ENCODE results near the gene PGA3. TPM values are rescaled to one million over a fixed set of nuclear protein-coding genes. Genes with fewer than 3 reads are reported as not detected.

PGA3 gene
- total RNA-seq, 1 donor from 2014 or later: not detected

- Mint-ChIP-seq H3K4me1 (peaks cover 5% of the 10 kb centered on the region), H3K27me3 (ENCODE audit: insufficient read depth, low read depth) (peaks cover 7% of the 10 kb centered on the region), H3K9me3 (peaks cover 3% of the 10 kb centered on the region), H3K27ac (peak overlapping the region; percentile 30), H3K4me3 (no peak overlapping the region), H3K36me3 (no peaks in the 10 kb centered on the region)
- TF ChIP-seq CTCF (IDR thresholded peaks at IDR 0.05) (no peak), EZH2 (IDR thresholded peaks at IDR 0.05) (no peak)
- no peaks in the 10 kb centered on the region for H4K20me1 ChIP-seq (ENCODE audit: low read depth)
- no peaks in the 10 kb centered on the region for H3K27me3 ChIP-seq
- H3K9ac ChIP-seq: no peak overlapping the region
- no peaks in the 10 kb centered on the region for H3K36me3 ChIP-seq
- H3K4me1 ChIP-seq: no peaks in the 10 kb centered on the region
- H2AFZ ChIP-seq (replicated peaks): no peak overlapping the region
- DNase-seq (ENCODE audit: low spot score): no peak
- H3K79me2 ChIP-seq (ENCODE audit: low read depth): no peaks in the 10 kb centered on the region
- H3K4me3 ChIP-seq: no peak overlapping the region
- H3K27ac ChIP-seq: no peak overlapping the region
- no peaks in the 10 kb centered on the region for H3K9me3 ChIP-seq (ENCODE audit: low read depth)
- no peak overlapping the region for H3K4me2 ChIP-seq
- H3F3A ChIP-seq (ENCODE audit: low read depth): no peaks in the 10 kb centered on the region
Measured at GRCh38 chr11:61195719-61196118, 7.6 kb upstream of the PGA3 start.

- no peak overlapping the region for H3K4me3 Mint-ChIP-seq
- Histone ChIP-seq H3K4me2 (no peak overlapping the region), H3K9me3 (ENCODE audit: low read depth) (no peaks in the 10 kb centered on the region), H3K4me1 (peaks cover 3% of the 10 kb centered on the region), H3K4me3 (no peak overlapping the region), H3K36me3 (no peaks in the 10 kb centered on the region), H4K20me1 (ENCODE audit: low read depth) (no peaks in the 10 kb centered on the region), H2AFZ (replicated peaks) (no peak overlapping the region), H3K27me3 (no peaks in the 10 kb centered on the region), H3F3A (ENCODE audit: low read depth) (no peaks in the 10 kb centered on the region), H3K27ac (no peak overlapping the region), H3K79me2 (ENCODE audit: low read depth) (no peaks in the 10 kb centered on the region), H3K9ac (no peak overlapping the region)
- peaks cover 3% of the 10 kb centered on the region for H3K9me3 Mint-ChIP-seq
- no peak overlapping the region for H3K27ac Mint-ChIP-seq
- TF ChIP-seq EZH2phosphoT487 (IDR thresholded peaks at IDR 0.05) (no peak), CTCF (IDR thresholded peaks at IDR 0.05) (no peak), EZH2 (IDR thresholded peaks at IDR 0.05) (no peak)
- no peak for DNase-seq (ENCODE audit: low spot score)
- no peaks in the 10 kb centered on the region for H3K36me3 Mint-ChIP-seq
- peaks cover 15% of the 10 kb centered on the region for H3K27me3 Mint-ChIP-seq (ENCODE audit: insufficient read depth, low read depth)
- H3K4me1 Mint-ChIP-seq: peaks cover 10% of the 10 kb centered on the region
Measured at GRCh38 chr11:61198361-61198760, 5.0 kb upstream of the PGA3 start.

GRCh38 chr11:61198948-61199523 lies 4.3 kb upstream of the PGA3 start:
- Histone ChIP-seq H3F3A (ENCODE audit: low read depth) (no peaks in the 10 kb centered on the region), H4K20me1 (ENCODE audit: low read depth) (no peaks in the 10 kb centered on the region), H3K4me3 (no peak overlapping the region), H3K4me2 (no peak overlapping the region), H3K4me1 (peaks cover 3% of the 10 kb centered on the region), H3K9me3 (ENCODE audit: low read depth) (no peaks in the 10 kb centered on the region), H3K79me2 (ENCODE audit: low read depth) (no peaks in the 10 kb centered on the region), H2AFZ (replicated peaks) (no peak overlapping the region), H3K27ac (no peak overlapping the region), H3K36me3 (no peaks in the 10 kb centered on the region), H3K27me3 (no peaks in the 10 kb centered on the region), H3K9ac (no peak overlapping the region)
- Mint-ChIP-seq H3K27ac (no peak overlapping the region), H3K27me3 (ENCODE audit: insufficient read depth, low read depth) (peaks cover 15% of the 10 kb centered on the region), H3K36me3 (no peaks in the 10 kb centered on the region), H3K9me3 (peaks cover 3% of the 10 kb centered on the region), H3K4me1 (peaks cover 10% of the 10 kb centered on the region), H3K4me3 (no peak overlapping the region)
- DNase-seq (ENCODE audit: low spot score): no peak
- no peak for TF ChIP-seq EZH2 (IDR thresholded peaks at IDR 0.05)
- no peak for TF ChIP-seq EZH2phosphoT487 (IDR thresholded peaks at IDR 0.05)
- no peak for TF ChIP-seq CTCF (IDR thresholded peaks at IDR 0.05)

All from neural progenitor cell (in vitro differentiated cells).